T follicular helper cell (primary cell): ENCODE results near the gene PLEKHN1.

Source experiments
- DNase-seq: peaks from one replicate; pipeline ENCODE4 v3.0.0-alpha.2; 2020; ENCODE audit warnings: low read depth

The PLEKHN1 gene

GRCh38 chr1:960363-961131 lies 5.7 kb upstream of the PLEKHN1 start, which contains the start of gene KLHL17:
Gene KLHL17, plus strand, starts transcription at chr1:960584. Its CDS starts 110 bp downstream, at chr1:960694.
- DNase-seq: peak; percentile 71

GRCh38 chr1:961132-961669 lies 5.1 kb upstream of the PLEKHN1 start:
- no peak for DNase-seq

GRCh38 chr1:962381-963300 lies 3.6 kb upstream of the PLEKHN1 start:
- no peak for DNase-seq

- no peak for DNase-seq
These were observed 3.0 kb upstream of the PLEKHN1 start for GRCh38 chr1:963301-963651.

- no peak for DNase-seq
These were observed 2.3 kb upstream of the PLEKHN1 start for GRCh38 chr1:963746-964525.

- DNase-seq: no peak
These were observed 1.4 kb upstream of the PLEKHN1 start for GRCh38 chr1:964691-965525.

GRCh38 chr1:965526-966134 lies 652 bp upstream of the PLEKHN1 start:
- DNase-seq: no peak

- DNase-seq: peak; percentile 62
These were observed 520 bp downstream of the PLEKHN1 start for GRCh38 chr1:966704-967300.

- no peak for DNase-seq
These were observed 1.4 kb downstream of the PLEKHN1 start for GRCh38 chr1:967466-968343.

GRCh38 chr1:969260-969855 lies 3.1 kb downstream of the PLEKHN1 start:
- DNase-seq: no peak

- DNase-seq: no peak
These were observed 4.1 kb downstream of the PLEKHN1 start for GRCh38 chr1:970242-970972.

GRCh38 chr1:970973-971730 lies 4.9 kb downstream of the PLEKHN1 start:
- no peak for DNase-seq

- no peak for DNase-seq
These were observed 5.6 kb downstream of the PLEKHN1 start for GRCh38 chr1:971751-972506.

- DNase-seq: no peak
These were observed 6.6 kb downstream of the PLEKHN1 start for GRCh38 chr1:972726-973458.

GRCh38 chr1:973459-974292 lies 7.4 kb downstream of the PLEKHN1 start:
- DNase-seq: no peak
